OCI-LY1 (cell line): ENCODE measurements around the gene AGFG2.

ENCODE experiments used
- H2AFZ ChIP-seq: fragments of 200-600 bp; sonication (generic), shearing (Covaris generic); 2 replicates; pipeline ENCODE4 v1.6.0; 2014; ENCODE audit warnings: antibody characterized with exemption, mild to moderate bottlenecking, low read length
- H3F3A ChIP-seq: fragments of 200-600 bp; sonication (generic), shearing (Covaris generic); 2 replicates; pipeline ENCODE4 v1.6.0; 2014; ENCODE audit warnings: mild to moderate bottlenecking, antibody characterized with exemption, low read length, moderate library complexity; ENCODE audit not compliant: insufficient read depth
- H3K27ac ChIP-seq: fragments of 200-600 bp; sonication (generic); 2 replicates; pipeline ENCODE4 v1.5.1; 2014; ENCODE audit warnings: low read length, mixed run types, mild to moderate bottlenecking, low read depth; ENCODE audit not compliant: poor library complexity, severe bottlenecking
- H3K27me3 ChIP-seq: fragments of 200-600 bp; sonication (generic); 2 replicates; pipeline ENCODE4 v1.6.0; 2014; ENCODE audit warnings: antibody characterized with exemption, mild to moderate bottlenecking, low read length, moderate library complexity; ENCODE audit not compliant: insufficient read depth
- H3K36me3 ChIP-seq: fragments of 200-600 bp; sonication (generic); 2 replicates; pipeline ENCODE4 v1.6.1; 2014; ENCODE audit warnings: mild to moderate bottlenecking, antibody characterized with exemption, low read length, moderate library complexity, mixed read lengths; ENCODE audit not compliant: insufficient read depth
- H3K4me1 ChIP-seq: fragments of 200-600 bp; sonication (generic); 2 replicates; pipeline ENCODE4 v1.5.1; 2014; ENCODE audit warnings: mild to moderate bottlenecking, low read length, moderate library complexity; ENCODE audit not compliant: insufficient read depth, severe bottlenecking
- H3K4me2 ChIP-seq: fragments of 200-600 bp; sonication (generic), shearing (Covaris generic); 2 replicates; pipeline ENCODE4 v1.6.1; 2014; ENCODE audit warnings: low read length
- H3K4me3 ChIP-seq: fragments of 200-600 bp; sonication (generic); 2 replicates; pipeline ENCODE4 v1.5.1; 2014; ENCODE audit warnings: low read length, low read depth, mild to moderate bottlenecking, mixed read lengths; ENCODE audit not compliant: poor library complexity, severe bottlenecking
- H3K79me2 ChIP-seq: fragments of 200-600 bp; shearing (Covaris generic); 2 replicates; pipeline ENCODE4 v1.6.1; 2016; ENCODE audit warnings: mixed run types, low read length, mixed read lengths; ENCODE audit not compliant: insufficient read depth
- H3K9ac ChIP-seq: fragments of 200-600 bp; sonication (generic), shearing (Covaris generic); 2 replicates; pipeline ENCODE4 v1.6.1; 2014; ENCODE audit warnings: mild to moderate bottlenecking, low read length, mixed read lengths
- H3K9me2 ChIP-seq: fragments of 200-600 bp; sonication (generic), shearing (Covaris generic); 2 replicates; pipeline ENCODE4 v1.6.1; 2014; ENCODE audit warnings: low read depth, mild to moderate bottlenecking, low read length, mixed read lengths
- H3K9me3 ChIP-seq: fragments of 200-600 bp; shearing (Covaris generic); 2 replicates; pipeline ENCODE4 v1.6.1; 2014; ENCODE audit warnings: low read length, mixed read lengths
- H4K20me1 ChIP-seq: fragments of 200-600 bp; sonication (generic), shearing (Covaris generic); 2 replicates; pipeline ENCODE4 v1.6.0; 2016; ENCODE audit warnings: mild to moderate bottlenecking, low read length; ENCODE audit not compliant: insufficient read depth
- CTCF ChIP-seq: fragments of 200-600 bp; sonication (generic), shearing (Covaris generic); IDR thresholded peaks from 2 replicates; pipeline ENCODE4 v1.5.1; 2017; ENCODE audit warnings: mild to moderate bottlenecking, antibody characterized with exemption, low read length, moderate library complexity, mixed read lengths
- EZH2 ChIP-seq: fragments of 200-600 bp; sonication (generic), shearing (Covaris generic); IDR thresholded peaks from 2 replicates; pipeline ENCODE4 v1.8.0; 2017; ENCODE audit warnings: borderline replicate concordance, mixed run types, mild to moderate bottlenecking, antibody characterized with exemption, low read length, moderate library complexity, mixed read lengths

AGFG2 gene

GRCh38 chr7:100606313-100606712 lies 67.3 kb downstream of the AGFG2 start:
- H3K9me3 ChIP-seq: no peaks in the 10 kb centered on the region
- TF ChIP-seq EZH2 (no peak), CTCF (no peak)
- no peak overlapping the region for H3K9ac ChIP-seq
- no peaks in the 10 kb centered on the region for H3K36me3 ChIP-seq
- H3K27ac ChIP-seq: no peak overlapping the region
- H3F3A ChIP-seq: no peaks in the 10 kb centered on the region
- no peaks in the 10 kb centered on the region for H4K20me1 ChIP-seq
- H3K79me2 ChIP-seq: no peaks in the 10 kb centered on the region
- no peaks in the 10 kb centered on the region; the same call in 1 of the 2 replicates for H3K27me3 ChIP-seq
- no peak overlapping the region for H3K4me2 ChIP-seq
- H3K4me1 ChIP-seq: peaks cover 16% of the 10 kb centered on the region
- H3K9me2 ChIP-seq: no peaks in the 10 kb centered on the region
- no peak overlapping the region for H2AFZ ChIP-seq
- no peak overlapping the region for H3K4me3 ChIP-seq

GRCh38 chr7:100607111-100607510 lies 68.1 kb downstream of the AGFG2 start:
- Histone ChIP-seq H3K27ac (no peak overlapping the region), H3K4me1 (peaks cover 16% of the 10 kb centered on the region), H3K36me3 (no peaks in the 10 kb centered on the region), H3K4me3 (no peak overlapping the region), H3K9ac (no peak overlapping the region), H3K9me3 (no peaks in the 10 kb centered on the region), H3K27me3 (no peaks in the 10 kb centered on the region; the same call in 1 of the 2 replicates), H3K9me2 (no peaks in the 10 kb centered on the region), H3K79me2 (no peaks in the 10 kb centered on the region), H4K20me1 (no peaks in the 10 kb centered on the region), H2AFZ (no peak overlapping the region), H3F3A (no peaks in the 10 kb centered on the region), H3K4me2 (no peak overlapping the region)
- no peak for TF ChIP-seq CTCF
- no peak for TF ChIP-seq EZH2

GRCh38 chr7:100609958-100610357 lies 71.0 kb downstream of the AGFG2 start:
- H2AFZ ChIP-seq: no peak overlapping the region
- no peaks in the 10 kb centered on the region for H3K79me2 ChIP-seq
- no peaks in the 10 kb centered on the region for H4K20me1 ChIP-seq
- no peak overlapping the region for H3K9ac ChIP-seq
- H3K4me1 ChIP-seq: peaks cover 13% of the 10 kb centered on the region
- no peaks in the 10 kb centered on the region for H3K36me3 ChIP-seq
- H3K27me3 ChIP-seq: no peaks in the 10 kb centered on the region; the same call in 1 of the 2 replicates
- H3F3A ChIP-seq: no peaks in the 10 kb centered on the region
- H3K9me3 ChIP-seq: no peaks in the 10 kb centered on the region
- no peak overlapping the region for H3K4me3 ChIP-seq
- H3K9me2 ChIP-seq: no peaks in the 10 kb centered on the region
- H3K4me2 ChIP-seq: no peak overlapping the region
- TF ChIP-seq CTCF (no peak), EZH2 (no peak)
- H3K27ac ChIP-seq: no peak overlapping the region
